Gastrocnemius medialis (tissue), 4 donors: ENCODE measurements around the gene CEP170. TPM values are rescaled to one million over a fixed set of nuclear protein-coding genes. Genes with fewer than 3 reads are reported as not detected.

Source experiments
- ATAC-seq, 2 donors: fragments of 150-250 bp; one replicate each; pipeline ENCODE4 v1.9.1; 2016
- DNase-seq, 2 donors: peaks; one replicate each; pipeline ENCODE4 v3.0.0-alpha.2; 2019
- H3K27ac ChIP-seq, 4 donors: fragments of 200-600 bp; sonication (generic); 1 replicate in 1 of 4; 2 replicates in 3 of 4; pipeline ENCODE4 v1.5.1; 2016 to 2018; ENCODE audit warnings: mild to moderate bottlenecking in 2 of 4, moderate library complexity in 1 of 4
- H3K27me3 ChIP-seq, 3 donors: fragments of 200-600 bp; sonication (generic) in 2 of 3; 1 replicate in 1 of 3; 2 replicates in 2 of 3; pipeline versions ENCODE4 v1.5.1 to v1.6.0; 2016 to 2019; ENCODE audit warnings: mild to moderate bottlenecking in 1 of 3, moderate library complexity in 1 of 3
- H3K36me3 ChIP-seq, 2 donors: fragments of 200-600 bp; sonication (generic) in 1 of 2; one replicate each; pipeline ENCODE4 v1.5.1; 2017 to 2018
- H3K4me1 ChIP-seq, 2 donors: fragments of 200-600 bp; sonication (generic) in 1 of 2; one replicate each; pipeline ENCODE4 v1.5.1; 2016 to 2017; ENCODE audit warnings: mild to moderate bottlenecking in 2 of 2
- H3K4me3 ChIP-seq, 4 donors: fragments of 200-600 bp; sonication (generic) in 3 of 4; 1 replicate in 1 of 4; 2 replicates in 3 of 4; pipeline ENCODE4 v1.5.1; 2016 to 2019; ENCODE audit warnings: mild to moderate bottlenecking in 2 of 4
- H3K9me3 ChIP-seq, 3 donors: fragments of 200-600 bp; sonication (generic) in 2 of 3; 1 replicate in 1 of 3; 2 replicates in 2 of 3; pipeline ENCODE4 v1.5.1; 2016 to 2019
- CTCF ChIP-seq, 5 experiments: fragments of 450-650 bp in 3 of 5; fragments of 200-600 bp in 2 of 5; sonication (generic) in 2 of 5; IDR thresholded peaks in 4 of 5; conservative IDR thresholded peaks in 1 of 5; 1 replicate in 4 of 5; 2 replicates in 1 of 5; pipeline ENCODE4 v1.5.1; 2016 to 2019; ENCODE audit warnings: antibody characterized with exemption in 5 of 5, mild to moderate bottlenecking in 3 of 5, moderate library complexity in 3 of 5
- POLR2A ChIP-seq, 2 donors: fragments of 450-650 bp; IDR thresholded peaks; one replicate each; pipeline ENCODE4 v1.6.1; 2017; ENCODE audit warnings: antibody characterized with exemption in 2 of 2, mild to moderate bottlenecking in 2 of 2, moderate library complexity in 2 of 2
- in situ Hi-C, 4 donors: fragments of 200-750 bp; cut with MboI; loops; one replicate each; pipeline versions ENCODE4 v1.15.0 to v1.8.0; 2017; ENCODE audit warnings: low sequenced_read_pairs in 4 of 4
- intact Hi-C: fragments of 100-400 bp; cut with DNase I; formaldehyde crosslinking; loops from one replicate; pipeline ENCODE4 v1.15.1; 2023; ENCODE audit warnings: low total_unique reads
- total RNA-seq, 4 donors: library from RNA; depleted of rRNA; stranded (reverse); fragments of >200 nt; gene quantifications; one replicate each; pipeline versions ENCODE4 v1.1.0 to v1.2.3, GENCODE V29; 2016

The CEP170 gene
- total RNA-seq, 4 donors from 2014 or later: 13.8 to 36.9 (median 31.1) TPM

GRCh38 chr1:243270097-243270864, 15.2 kb upstream of the CEP170 start:
- intact Hi-C loops (no loop called here), in situ Hi-C loops (loop anchor here in 2 of 4 donors (25.0 kb wide), 2 partner anchors 1567 to 1592 kb away; partner anchors contain the start of genes COX20 (in 1 of the 2) and HNRNPU (in 1 of the 2))
- Histone ChIP-seq H3K4me1 (peaks cover 0 to 3% of the 10 kb centered on the region in 2 donors), H3K4me3 (no peak overlapping the region), H3K27ac (no peak overlapping the region), H3K9me3 (no peaks in the 10 kb centered on the region), H3K27me3 (no peaks in the 10 kb centered on the region), H3K36me3 (peaks cover 0 to 35% of the 10 kb centered on the region in 2 donors)
- ATAC-seq: no peak
- TF ChIP-seq CTCF (IDR thresholded peaks at IDR 0.05 in 4 of 5, conservative IDR thresholded peaks at IDR 0.05 in 1 of 5): no peak
- no peak for TF ChIP-seq POLR2A (IDR thresholded peaks at IDR 0.05)
- no peak for DNase-seq

DNA sequence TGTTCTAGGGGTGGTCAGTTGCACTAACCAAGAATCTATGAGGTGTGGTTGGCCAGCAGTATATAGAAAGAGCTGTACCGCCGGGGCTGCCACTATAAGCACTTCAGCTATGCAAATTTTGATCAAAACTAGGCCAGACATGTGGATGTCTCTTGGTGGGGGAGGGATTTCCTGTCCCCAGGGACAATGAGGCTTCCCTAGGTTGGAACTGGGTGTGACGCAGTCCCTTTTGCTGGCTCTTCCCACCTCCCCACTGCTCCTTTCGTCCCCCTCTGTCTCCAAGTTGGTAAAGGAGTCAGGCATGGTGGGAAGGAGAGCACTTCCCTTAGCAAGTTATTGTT, 14.3 kb upstream of the CEP170 start:
- no peaks in the 10 kb centered on the region for H3K27me3 ChIP-seq
- no peak overlapping the region for H3K27ac ChIP-seq
- no peak for TF ChIP-seq CTCF (IDR thresholded peaks at IDR 0.05 in 4 of 5, conservative IDR thresholded peaks at IDR 0.05 in 1 of 5)
- TF ChIP-seq POLR2A (IDR thresholded peaks at IDR 0.05): no peak
- in situ Hi-C loops: loop anchor here in 2 of 4 donors (25.0 kb wide), 2 partner anchors 1568 to 1593 kb away; partner anchors contain the start of genes COX20 (in 1 of the 2) and HNRNPU (in 1 of the 2)
- no peaks in the 10 kb centered on the region for H3K9me3 ChIP-seq
- DNase-seq: no peak
- no peak for ATAC-seq
- H3K4me3 ChIP-seq: no peak overlapping the region
- H3K4me1 ChIP-seq: peaks cover 0 to 10% of the 10 kb centered on the region in 2 donors
- intact Hi-C loops: no loop called here
- H3K36me3 ChIP-seq: peaks cover 0 to 27% of the 10 kb centered on the region in 2 donors

GRCh38 chr1:243268751-243269460, 13.8 kb upstream of the CEP170 start:
- peaks cover 0 to 23% of the 10 kb centered on the region in 2 donors for H3K36me3 ChIP-seq
- DNase-seq (no peak), ATAC-seq (no peak)
- no peaks in the 10 kb centered on the region for H3K9me3 ChIP-seq
- H3K27me3 ChIP-seq: no peaks in the 10 kb centered on the region
- no peak overlapping the region for H3K27ac ChIP-seq
- in situ Hi-C loops (loop anchor here in 2 of 4 donors (25.0 kb wide), 2 partner anchors 1568 to 1593 kb away; partner anchors contain the start of genes COX20 (in 1 of the 2) and HNRNPU (in 1 of the 2)), intact Hi-C loops (no loop called here)
- no peak overlapping the region for H3K4me3 ChIP-seq
- H3K4me1 ChIP-seq: peaks cover 0 to 12% of the 10 kb centered on the region in 2 donors
- TF ChIP-seq POLR2A (IDR thresholded peaks at IDR 0.05) (no peak), CTCF (IDR thresholded peaks at IDR 0.05 in 4 of 5, conservative IDR thresholded peaks at IDR 0.05 in 1 of 5) (no peak)

DNA sequence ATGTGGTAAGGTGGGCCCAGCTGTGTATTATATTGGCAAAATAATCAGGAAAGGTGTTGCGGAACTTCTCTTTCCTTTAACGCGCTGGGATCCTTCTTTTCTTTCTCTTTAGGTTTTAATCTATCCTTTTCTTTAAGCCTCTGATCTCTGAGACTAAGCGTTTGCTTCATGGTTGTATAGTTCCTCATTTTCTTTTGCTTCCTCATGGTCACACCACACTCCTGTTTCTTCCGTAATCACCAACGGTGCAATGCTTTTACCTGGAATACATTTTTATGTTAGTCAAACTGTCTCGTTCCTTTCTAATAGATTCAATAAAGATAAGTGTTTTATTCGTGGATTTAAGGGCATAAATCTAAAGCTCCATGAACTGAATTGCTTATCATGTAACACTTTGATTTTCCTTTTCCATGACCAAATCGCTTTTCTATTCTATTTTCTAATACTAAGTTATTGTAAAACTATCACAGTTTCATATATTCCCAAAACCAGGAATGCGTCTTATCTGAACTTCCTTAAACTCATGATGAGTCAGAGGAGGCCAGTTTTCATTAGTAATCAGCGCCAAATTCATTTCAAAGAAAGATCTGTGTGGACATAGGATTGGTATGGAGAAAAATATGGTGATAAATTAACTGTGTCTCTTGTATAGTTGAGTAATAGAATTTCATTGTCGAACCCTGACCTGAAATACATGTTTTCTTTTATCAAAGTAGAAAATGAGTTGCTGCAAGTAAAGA, 13.0 kb upstream of the CEP170 start:
- no peak for DNase-seq
- no peaks in the 10 kb centered on the region for H3K9me3 ChIP-seq
- no peaks in the 10 kb centered on the region for H3K27me3 ChIP-seq
- H3K4me1 ChIP-seq: peaks cover 0 to 15% of the 10 kb centered on the region in 2 donors
- no peak overlapping the region for H3K4me3 ChIP-seq
- in situ Hi-C loops (loop anchor here in 2 of 4 donors (25.0 kb wide), 2 partner anchors 1569 to 1594 kb away; partner anchors contain the start of genes COX20 (in 1 of the 2) and HNRNPU (in 1 of the 2)), intact Hi-C loops (no loop called here)
- no peak for ATAC-seq
- no peak overlapping the region for H3K27ac ChIP-seq
- peaks cover 0 to 23% of the 10 kb centered on the region in 2 donors for H3K36me3 ChIP-seq
- no peak for TF ChIP-seq CTCF (IDR thresholded peaks at IDR 0.05 in 4 of 5, conservative IDR thresholded peaks at IDR 0.05 in 1 of 5)
- TF ChIP-seq POLR2A (IDR thresholded peaks at IDR 0.05): no peak
